Measurements from ENCODE around the gene ADGRA1. TPM values are rescaled to one million over a fixed set of nuclear protein-coding genes. Genes with fewer than 3 reads are reported as not detected.

Gene ADGRA1
- total and polyA plus RNA-seq, 2 of the 13 experiments (the other 11 are each of a cell fraction or from before 2014, with no cell fraction given) = not detected

DNA sequence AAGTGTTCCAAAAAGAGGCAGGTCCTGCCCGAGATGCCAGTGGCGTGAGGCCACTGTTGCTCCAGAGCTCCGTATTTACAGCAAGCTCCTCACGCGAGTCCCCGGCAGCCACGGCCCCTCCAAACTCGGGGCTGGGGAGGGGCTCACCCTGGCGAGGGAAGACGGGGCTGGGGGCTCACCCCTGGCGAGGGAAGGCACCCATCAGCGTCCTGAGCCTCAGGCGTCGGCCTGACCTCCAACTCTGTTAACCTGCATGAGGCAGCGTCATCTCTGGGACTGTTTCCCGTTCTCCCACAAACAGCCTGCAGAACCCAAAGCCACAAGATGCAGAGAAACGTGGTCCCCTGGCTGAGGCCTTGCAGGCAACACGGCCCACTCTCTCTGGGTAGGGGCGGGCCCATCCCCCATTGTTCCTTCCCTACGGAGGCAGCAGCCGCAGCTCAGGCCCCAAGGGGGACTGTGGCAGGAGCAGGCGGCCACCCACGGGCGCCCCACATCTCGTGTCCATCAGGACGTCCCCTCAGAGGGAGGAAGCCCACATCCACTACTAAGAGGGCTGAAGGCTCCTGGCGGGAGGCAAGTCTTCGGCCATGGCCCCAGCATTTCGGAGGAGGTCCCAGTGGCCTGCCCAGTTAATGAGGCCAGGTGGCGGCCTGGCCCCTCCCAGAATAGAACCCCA, 4.2 kb upstream of the ADGRA1 start:
- peaks cover 18 to 75% of the 10 kb centered on the region in 2 experiments for H3K27me3 ChIP-seq (ENCODE audit: control insufficient read depth in 1 of 2, insufficient read depth in 2 of 2, low read length in 2 of 2)
- no peaks in the 10 kb centered on the region for H3K9me3 ChIP-seq (ENCODE audit: low read length)
- DNase-seq (ENCODE audit: low spot score) (no peak), FAIRE-seq (no peak), ATAC-seq (no peak)
- BruUV-seq (replicated peaks) = no TSS peak
- 14% methylated on average over 13 of the region's 30 CpGs for WGBS (ENCODE audit: low lambda C conversion rate)
- H4K20me1 ChIP-seq (ENCODE audit: insufficient read depth, low read length) = peaks cover 6% of the 10 kb centered on the region; the same call in 1 of the 2 replicates
- no peaks in the 10 kb centered on the region for H3K79me2 ChIP-seq (ENCODE audit: insufficient read depth, low read length)
- H3K36me3 ChIP-seq (replicated peaks in 1 of 2; ENCODE audit: control insufficient read depth in 1 of 2, insufficient read depth in 2 of 2, low read length in 2 of 2) = no peaks in the 10 kb centered on the region
- H3K9ac ChIP-seq (ENCODE audit: insufficient read depth, low read depth, low read length) = no peak overlapping the region
- H3K4me2 ChIP-seq (ENCODE audit: low read depth, low read length) = no peak overlapping the region
- no peak overlapping the region for H2AFZ ChIP-seq (ENCODE audit: low read length)
- no peaks in the 10 kb centered on the region for H3K4me1 ChIP-seq (ENCODE audit: insufficient read depth, low read length)
- no peak overlapping the region for H3K4me3 ChIP-seq (replicated peaks in 1 of 3; ENCODE audit: insufficient read depth in 1 of 3, low read depth in 2 of 3, low read length in 3 of 3)
- ChIA-PET CTCF (ENCODE audit: low intra/inter-chr PET ratio, low total read pairs) (no interaction called here), POLR2A (no interaction called here)
- in situ Hi-C loops (cut with HindIII; ENCODE audit: extremely low pct_ligation_motif_present, low pct_unique_long_range_greater_than_20kb) (no loop called here), intact Hi-C loops (cut with micrococcal nuclease; ENCODE audit: unreplicated experiment) (no loop called here)
- TF ChIP-seq PPARG (CRISPR knock-in tag; conservative IDR thresholded peaks at IDR 0.05) (no peak), PITX1 (CRISPR knock-in tag; IDR thresholded peaks at IDR 0.05) (no peak)
- no peak overlapping the region for H3K27ac ChIP-seq (ENCODE audit: extremely low read length, insufficient read depth, low read length)

DNA sequence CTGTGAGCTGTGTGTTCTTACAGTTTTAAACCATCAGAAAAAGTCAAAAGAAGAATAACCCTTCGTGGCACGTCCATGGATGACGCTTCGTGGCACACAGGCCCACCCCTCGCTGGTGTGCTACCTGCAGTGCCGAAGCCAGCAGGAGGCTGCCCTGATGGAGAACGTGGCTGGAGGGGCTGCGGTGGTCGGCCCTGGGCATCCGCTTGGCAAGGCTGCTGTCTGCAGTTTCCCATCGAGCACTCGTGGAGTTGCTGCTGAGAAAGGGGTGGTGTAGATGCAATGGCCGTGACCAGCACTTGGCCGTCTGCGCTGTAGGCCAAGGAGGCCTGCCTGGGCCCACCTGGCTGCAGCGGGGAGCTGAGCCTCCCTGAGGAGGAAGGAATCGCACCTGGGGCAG, 3.2 kb upstream of the ADGRA1 start:
- FAIRE-seq (no peak), ATAC-seq (no peak), DNase-seq (ENCODE audit: low spot score) (no peak)
- Histone ChIP-seq H3K27ac (ENCODE audit: extremely low read length, insufficient read depth, low read length) (no peak overlapping the region), H3K4me1 (ENCODE audit: insufficient read depth, low read length) (peaks cover 8% of the 10 kb centered on the region; the same call in 1 of the 2 replicates), H3K9me3 (ENCODE audit: low read length) (no peaks in the 10 kb centered on the region), H4K20me1 (ENCODE audit: insufficient read depth, low read length) (peaks cover 6% of the 10 kb centered on the region; the same call in 1 of the 2 replicates), H3K79me2 (ENCODE audit: insufficient read depth, low read length) (no peaks in the 10 kb centered on the region), H3K9ac (ENCODE audit: insufficient read depth, low read depth, low read length) (no peak overlapping the region), H2AFZ (ENCODE audit: low read length) (no peak overlapping the region), H3K36me3 (replicated peaks in 1 of 2; ENCODE audit: control insufficient read depth in 1 of 2, insufficient read depth in 2 of 2, low read length in 2 of 2) (no peaks in the 10 kb centered on the region), H3K27me3 (ENCODE audit: control insufficient read depth in 1 of 2, insufficient read depth in 2 of 2, low read length in 2 of 2) (peaks cover 21 to 81% of the 10 kb centered on the region in 2 experiments), H3K4me3 (replicated peaks in 1 of 3; ENCODE audit: insufficient read depth in 1 of 3, low read depth in 2 of 3, low read length in 3 of 3) (no peak overlapping the region), H3K4me2 (ENCODE audit: low read depth, low read length) (no peak overlapping the region)
- TF ChIP-seq PTBP1 (IDR thresholded peaks at IDR 0.05; ENCODE audit: low read depth, low read length, poor library complexity, severe bottlenecking) (no peak), KAT7 (CRISPR knock-in tag; IDR thresholded peaks at IDR 0.05; ENCODE audit: borderline replicate concordance) (no peak), GPN1 (CRISPR knock-in tag; IDR thresholded peaks at IDR 0.05; ENCODE audit: borderline replicate concordance) (no peak), ZFP82 (CRISPR knock-in tag; IDR thresholded peaks at IDR 0.05; ENCODE audit: borderline replicate concordance) (no peak)
- BruUV-seq (replicated peaks) = no TSS peak
- ChIA-PET POLR2A (no interaction called here), CTCF (ENCODE audit: low intra/inter-chr PET ratio, low total read pairs) (no interaction called here)
- in situ Hi-C loops (cut with HindIII; ENCODE audit: extremely low pct_ligation_motif_present, low pct_unique_long_range_greater_than_20kb) = no loop called here
- 17% methylated on average over 2 of the region's 17 CpGs for WGBS (ENCODE audit: low lambda C conversion rate)
- intact Hi-C loops (cut with micrococcal nuclease; ENCODE audit: unreplicated experiment) = no loop called here

Data from HepG2 (cell line).